GM20431 (cell line): ENCODE measurements around the gene ARL2.

Experiments used
- in situ Hi-C: fragments of 300-500 bp; cut with MseI, MboI; formaldehyde crosslinking; loops from one replicate; pipeline ENCODE4 v1.15.0; 2020; ENCODE audit warnings: low sequenced_read_pairs; ENCODE audit not compliant: unreplicated experiment

ARL2 gene

GRCh38 chr11:65066805-65067291 lies 52.9 kb downstream of the ARL2 start:
- in situ Hi-C loops: no loop called here

DNA sequence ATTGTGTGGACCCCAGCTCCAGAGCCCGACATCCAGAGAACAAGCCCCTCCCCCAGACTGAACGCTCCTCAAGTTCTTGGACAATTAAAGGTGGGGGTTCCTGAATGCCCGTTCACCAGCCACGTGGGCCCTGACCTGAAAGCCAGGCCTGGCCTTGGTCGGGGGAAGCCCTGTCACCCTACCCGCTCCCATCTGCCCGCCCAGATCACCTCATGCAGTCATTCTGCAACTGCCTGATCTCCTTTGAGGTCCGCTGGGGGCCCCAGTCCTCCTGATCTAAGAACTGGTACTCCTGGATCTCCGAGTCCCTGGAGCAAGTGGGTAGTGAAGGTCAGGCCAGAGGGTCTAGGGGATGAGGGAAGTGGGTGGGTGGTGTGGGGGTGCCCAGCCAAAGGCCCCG lies 53.5 kb downstream of the ARL2 start:
- in situ Hi-C loops: no loop called here

GRCh38 chr11:65069217-65069616 lies 55.3 kb downstream of the ARL2 start:
- in situ Hi-C loops: no loop called here
